AML-193 (cell line): ENCODE results near the gene OBSCN.

Source experiments
- DNase-seq, 2 experiments: peaks; one replicate each; lab custom pipeline; 2025; lab: John Stamatoyannopoulos, UW

The OBSCN gene

GRCh38 chr1:228387321-228387720, 179.5 kb downstream of the OBSCN start:
- no peak for DNase-seq

- no peak for DNase-seq
These were observed 182.8 kb downstream of the OBSCN start for GRCh38 chr1:228390649-228391048.

- DNase-seq = no peak
These were observed 183.7 kb downstream of the OBSCN start for GRCh38 chr1:228391411-228392020.

GRCh38 chr1:228392111-228392936, 184.5 kb downstream of the OBSCN start:
- DNase-seq = no peak

- peak in 1 of 2 experiments; percentile 1 for DNase-seq
These were observed 185.4 kb downstream of the OBSCN start for GRCh38 chr1:228393268-228393701.

GRCh38 chr1:228393811-228394570, 186.1 kb downstream of the OBSCN start:
- DNase-seq = no peak

- DNase-seq = no peak
These were observed 186.9 kb downstream of the OBSCN start for GRCh38 chr1:228394571-228395394.

GRCh38 chr1:228396770-228397662, 189.2 kb downstream of the OBSCN start:
- DNase-seq = no peak

GRCh38 chr1:228397966-228398365, 190.1 kb downstream of the OBSCN start:
- DNase-seq = no peak

GRCh38 chr1:228398741-228399461, 191.1 kb downstream of the OBSCN start:
- DNase-seq = no peak

GRCh38 chr1:228399531-228400236, 191.8 kb downstream of the OBSCN start:
- no peak for DNase-seq

- DNase-seq = no peak
These were observed 192.4 kb downstream of the OBSCN start for GRCh38 chr1:228400237-228400651.

GRCh38 chr1:228400692-228401454, 193.0 kb downstream of the OBSCN start:
- no peak for DNase-seq

GRCh38 chr1:228401782-228402640, 194.2 kb downstream of the OBSCN start:
- no peak for DNase-seq

- no peak for DNase-seq
These were observed 194.8 kb downstream of the OBSCN start for GRCh38 chr1:228402641-228403025.

- DNase-seq = no peak
These were observed 195.4 kb downstream of the OBSCN start for GRCh38 chr1:228403231-228403631.

- DNase-seq = peak in 1 of 2 experiments; percentile 8
These were observed 196.4 kb downstream of the OBSCN start for GRCh38 chr1:228404107-228404720.
